HEK293 (cell line): ENCODE data around the gene REC8.
A peak's percentile ranks its signal among the peaks of the same experiment; 100 is the strongest.

Experiments used
- CTCF ChIA-PET: fragments of 350-600 bp; formaldehyde crosslinking; extraction: SDS; loops from one replicate; lab custom pipeline; 2021; ENCODE audit warnings: antibody characterized with exemption; lab: Yijun Ruan, JAX
- POLR2A ChIA-PET: fragments of 300-600 bp; formaldehyde crosslinking; extraction: SDS; loops from one replicate; lab custom pipeline; 2020; ENCODE audit warnings: antibody characterized with exemption, inconsistent platforms; lab: Yijun Ruan, JAX
- H3K27ac ChIP-seq: fragments of 200-500 bp; sonication (Bioruptor generic); 2 replicates; pipeline ENCODE4 v1.5.1; 2014; ENCODE audit warnings: low read depth, low read length, control low read depth, inconsistent platforms; ENCODE audit errors: extremely low read depth
- H3K36me3 ChIP-seq, 2 experiments: fragments of 200-500 bp in 1 of 2; sonication (Bioruptor generic) in 1 of 2; 1 replicate in 1 of 2; 2 replicates in 1 of 2; pipeline ENCODE4 v1.5.1; 2014 to 2017; ENCODE audit warnings: inconsistent platforms in 2 of 2, low read length in 2 of 2; ENCODE audit not compliant: control insufficient read depth in 2 of 2, insufficient read depth in 1 of 2
- H3K4me1 ChIP-seq: fragments of 200-500 bp; sonication (Bioruptor generic); 2 replicates; pipeline ENCODE4 v1.5.1; 2014; ENCODE audit warnings: mild to moderate bottlenecking, low read length, inconsistent platforms; ENCODE audit not compliant: control insufficient read depth, insufficient read depth
- H3K4me3 ChIP-seq: 2 replicates; pipeline ENCODE4 v1.5.1; 2011; ENCODE audit warnings: low read depth, mild to moderate bottlenecking, control low read depth, low read length, moderate library complexity
- H3K9me3 ChIP-seq: fragments of 200-500 bp; sonication (Bioruptor generic); 2 replicates; pipeline ENCODE4 v1.5.1; 2014; ENCODE audit warnings: low read depth, low read length, inconsistent platforms; ENCODE audit not compliant: control insufficient read depth, insufficient read depth
- GLI4 ChIP-seq: fragments of 450-650 bp; formaldehyde crosslinking; IDR thresholded peaks from 2 replicates; pipeline ENCODE4 v1.5.1; 2016; ENCODE audit warnings: missing biosample characterization, missing genetic modification characterization
- HOXD13 ChIP-seq: sonication (generic); formaldehyde crosslinking; IDR thresholded peaks from 2 replicates; pipeline ENCODE4 v1.8.0; 2022; ENCODE audit warnings: missing genetic modification reagents, borderline replicate concordance
- ZNF214 ChIP-seq: fragments of 450-650 bp; formaldehyde crosslinking; IDR thresholded peaks from 2 replicates; pipeline ENCODE4 v1.5.1; 2017; ENCODE audit warnings: missing biosample characterization, mild to moderate bottlenecking, missing genetic modification characterization, borderline replicate concordance
- ZNF529 ChIP-seq: fragments of 450-650 bp; formaldehyde crosslinking; IDR thresholded peaks from 2 replicates; pipeline ENCODE4 v1.5.1; 2017; ENCODE audit warnings: missing genetic modification characterization, missing biosample characterization; ENCODE audit not compliant: insufficient replicate concordance
- ZNF600 ChIP-seq: fragments of 450-650 bp; formaldehyde crosslinking; IDR thresholded peaks from 2 replicates; pipeline ENCODE4 v1.5.1; 2016; ENCODE audit warnings: missing biosample characterization, missing genetic modification characterization
- ZNF776 ChIP-seq: fragments of 450-650 bp; formaldehyde crosslinking; IDR thresholded peaks from 2 replicates; pipeline ENCODE4 v1.5.0; 2017; ENCODE audit warnings: missing biosample characterization, missing genetic modification characterization, borderline replicate concordance
- ZNF785 ChIP-seq: fragments of 450-650 bp; formaldehyde crosslinking; IDR thresholded peaks from 2 replicates; pipeline ENCODE4 v1.5.1; 2016; ENCODE audit warnings: missing biosample characterization, missing genetic modification characterization
- TF ChIP-seq, protein P1 (sequence below): fragments of 450-650 bp; formaldehyde crosslinking; IDR thresholded peaks from 2 replicates; pipeline ENCODE4 v1.5.0; 2017; ENCODE audit warnings: missing biosample characterization, missing genetic modification characterization, borderline replicate concordance
- TF ChIP-seq, protein P2 (sequence below): fragments of 450-650 bp; IDR thresholded peaks from 2 replicates; pipeline ENCODE4 v1.5.1; 2018; ENCODE audit warnings: missing biosample characterization, missing genetic modification characterization
- TF ChIP-seq, protein P3 (sequence below): fragments of 450-650 bp; formaldehyde crosslinking; IDR thresholded peaks from 2 replicates; pipeline ENCODE4 v1.5.1; 2016; ENCODE audit warnings: missing biosample characterization, missing genetic modification characterization
- TF ChIP-seq, protein P4 (sequence below): fragments of 450-650 bp; formaldehyde crosslinking; IDR thresholded peaks from 2 replicates; pipeline ENCODE4 v1.5.1; 2016; ENCODE audit warnings: missing biosample characterization, missing genetic modification characterization, borderline replicate concordance

The REC8 gene

DNA sequence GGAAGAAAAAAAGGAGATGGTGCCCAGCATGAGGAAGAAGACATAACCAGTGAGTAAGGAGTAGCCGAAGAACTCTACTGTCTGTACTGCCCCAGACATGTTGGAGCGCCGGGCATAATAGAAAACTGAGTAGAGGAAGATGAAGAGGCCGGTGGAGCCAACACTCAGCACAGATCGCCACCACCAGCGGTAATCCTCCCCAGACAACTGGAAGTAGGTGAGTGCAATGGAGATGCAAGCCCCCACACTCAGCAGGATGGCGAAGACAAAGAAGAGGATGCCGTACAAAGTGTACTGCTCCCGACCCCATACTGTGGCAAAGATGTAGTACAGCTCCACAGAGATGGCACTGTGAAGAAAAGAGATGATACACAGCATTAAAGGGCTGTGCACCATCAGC lies 17.6 kb downstream of the REC8 start:
- no peak overlapping the region for H3K4me3 ChIP-seq
- peaks cover 7% of the 10 kb centered on the region; the same call in 1 of the 2 replicates for H3K4me1 ChIP-seq
- peaks cover 6 to 75% of the 10 kb centered on the region in 2 experiments for H3K36me3 ChIP-seq
- no peak overlapping the region for H3K27ac ChIP-seq
- H3K9me3 ChIP-seq: no peaks in the 10 kb centered on the region
- TF ChIP-seq ZNF776 (tag by site-specific recombination) (no peak), ZNF529 (tag by site-specific recombination) (no peak), ZNF214 (no peak)
- TF ChIP-seq, protein P1, sequence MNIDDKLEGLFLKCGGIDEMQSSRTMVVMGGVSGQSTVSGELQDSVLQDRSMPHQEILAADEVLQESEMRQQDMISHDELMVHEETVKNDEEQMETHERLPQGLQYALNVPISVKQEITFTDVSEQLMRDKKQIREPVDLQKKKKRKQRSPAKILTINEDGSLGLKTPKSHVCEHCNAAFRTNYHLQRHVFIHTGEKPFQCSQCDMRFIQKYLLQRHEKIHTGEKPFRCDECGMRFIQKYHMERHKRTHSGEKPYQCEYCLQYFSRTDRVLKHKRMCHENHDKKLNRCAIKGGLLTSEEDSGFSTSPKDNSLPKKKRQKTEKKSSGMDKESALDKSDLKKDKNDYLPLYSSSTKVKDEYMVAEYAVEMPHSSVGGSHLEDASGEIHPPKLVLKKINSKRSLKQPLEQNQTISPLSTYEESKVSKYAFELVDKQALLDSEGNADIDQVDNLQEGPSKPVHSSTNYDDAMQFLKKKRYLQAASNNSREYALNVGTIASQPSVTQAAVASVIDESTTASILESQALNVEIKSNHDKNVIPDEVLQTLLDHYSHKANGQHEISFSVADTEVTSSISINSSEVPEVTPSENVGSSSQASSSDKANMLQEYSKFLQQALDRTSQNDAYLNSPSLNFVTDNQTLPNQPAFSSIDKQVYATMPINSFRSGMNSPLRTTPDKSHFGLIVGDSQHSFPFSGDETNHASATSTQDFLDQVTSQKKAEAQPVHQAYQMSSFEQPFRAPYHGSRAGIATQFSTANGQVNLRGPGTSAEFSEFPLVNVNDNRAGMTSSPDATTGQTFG (tag by site-specific recombination): no peak
- TF ChIP-seq, protein P2, sequence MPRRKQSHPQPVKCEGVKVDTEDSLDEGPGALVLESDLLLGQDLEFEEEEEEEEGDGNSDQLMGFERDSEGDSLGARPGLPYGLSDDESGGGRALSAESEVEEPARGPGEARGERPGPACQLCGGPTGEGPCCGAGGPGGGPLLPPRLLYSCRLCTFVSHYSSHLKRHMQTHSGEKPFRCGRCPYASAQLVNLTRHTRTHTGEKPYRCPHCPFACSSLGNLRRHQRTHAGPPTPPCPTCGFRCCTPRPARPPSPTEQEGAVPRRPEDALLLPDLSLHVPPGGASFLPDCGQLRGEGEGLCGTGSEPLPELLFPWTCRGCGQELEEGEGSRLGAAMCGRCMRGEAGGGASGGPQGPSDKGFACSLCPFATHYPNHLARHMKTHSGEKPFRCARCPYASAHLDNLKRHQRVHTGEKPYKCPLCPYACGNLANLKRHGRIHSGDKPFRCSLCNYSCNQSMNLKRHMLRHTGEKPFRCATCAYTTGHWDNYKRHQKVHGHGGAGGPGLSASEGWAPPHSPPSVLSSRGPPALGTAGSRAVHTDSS (tag by site-specific recombination): peak; percentile 55; the same call in 1 of the 2 replicates
- TF ChIP-seq, protein P3, sequence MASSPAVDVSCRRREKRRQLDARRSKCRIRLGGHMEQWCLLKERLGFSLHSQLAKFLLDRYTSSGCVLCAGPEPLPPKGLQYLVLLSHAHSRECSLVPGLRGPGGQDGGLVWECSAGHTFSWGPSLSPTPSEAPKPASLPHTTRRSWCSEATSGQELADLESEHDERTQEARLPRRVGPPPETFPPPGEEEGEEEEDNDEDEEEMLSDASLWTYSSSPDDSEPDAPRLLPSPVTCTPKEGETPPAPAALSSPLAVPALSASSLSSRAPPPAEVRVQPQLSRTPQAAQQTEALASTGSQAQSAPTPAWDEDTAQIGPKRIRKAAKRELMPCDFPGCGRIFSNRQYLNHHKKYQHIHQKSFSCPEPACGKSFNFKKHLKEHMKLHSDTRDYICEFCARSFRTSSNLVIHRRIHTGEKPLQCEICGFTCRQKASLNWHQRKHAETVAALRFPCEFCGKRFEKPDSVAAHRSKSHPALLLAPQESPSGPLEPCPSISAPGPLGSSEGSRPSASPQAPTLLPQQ (tag by site-specific recombination): no peak
- CTCF ChIA-PET: interaction anchor here (1.3 to 3.0 kb wide), 2 partner anchors 28 to 107 kb away, joined by 3 to 12 read pairs; partner anchors contain the start of gene IRF9
- POLR2A ChIA-PET: interaction anchor here (1.3 to 2.3 kb wide), 8 partner anchors 9 to 75 kb away, joined by 4 to 19 read pairs (median 9); partner anchors contain the start of genes CHMP4A, DCAF11, EMC9 and IRF9

DNA sequence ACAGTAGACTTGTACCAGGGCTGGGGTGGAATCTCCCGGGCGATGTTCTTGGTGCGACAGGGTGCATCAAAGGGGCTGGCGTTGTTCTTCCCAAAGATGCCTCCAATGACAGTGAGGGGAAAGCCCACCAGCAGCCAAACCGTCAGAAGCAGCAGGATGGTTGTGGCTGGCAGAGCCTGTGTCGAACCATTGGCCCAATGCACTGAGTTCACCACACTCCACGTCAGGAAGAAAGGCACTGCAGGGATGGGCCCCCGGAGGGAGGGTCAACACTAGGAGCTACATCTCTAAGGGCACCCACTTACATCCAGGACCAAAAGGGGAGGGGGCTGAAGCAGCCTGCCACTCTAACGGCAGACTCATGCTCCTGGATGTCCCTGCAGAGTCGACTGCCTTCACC lies 18.5 kb downstream of the REC8 start:
- peaks cover 6 to 67% of the 10 kb centered on the region in 2 experiments for H3K36me3 ChIP-seq
- CTCF ChIA-PET: interaction anchor here (1.1 kb wide), 1 partner anchor 156 kb away, joined by 3 read pairs; no protein-coding TSS in a partner anchor
- peaks cover 11% of the 10 kb centered on the region; the same call in 1 of the 2 replicates for H3K4me1 ChIP-seq
- H3K9me3 ChIP-seq: no peaks in the 10 kb centered on the region
- H3K4me3 ChIP-seq: no peak overlapping the region
- POLR2A ChIA-PET: no interaction called here
- H3K27ac ChIP-seq: no peak overlapping the region
- TF ChIP-seq ZNF785 (tag by site-specific recombination) (no peak), HOXD13 (CRISPR knock-in tag) (no peak), ZNF600 (tag by site-specific recombination) (peak; percentile 52), GLI4 (tag by site-specific recombination) (no peak)
- TF ChIP-seq, protein P4, sequence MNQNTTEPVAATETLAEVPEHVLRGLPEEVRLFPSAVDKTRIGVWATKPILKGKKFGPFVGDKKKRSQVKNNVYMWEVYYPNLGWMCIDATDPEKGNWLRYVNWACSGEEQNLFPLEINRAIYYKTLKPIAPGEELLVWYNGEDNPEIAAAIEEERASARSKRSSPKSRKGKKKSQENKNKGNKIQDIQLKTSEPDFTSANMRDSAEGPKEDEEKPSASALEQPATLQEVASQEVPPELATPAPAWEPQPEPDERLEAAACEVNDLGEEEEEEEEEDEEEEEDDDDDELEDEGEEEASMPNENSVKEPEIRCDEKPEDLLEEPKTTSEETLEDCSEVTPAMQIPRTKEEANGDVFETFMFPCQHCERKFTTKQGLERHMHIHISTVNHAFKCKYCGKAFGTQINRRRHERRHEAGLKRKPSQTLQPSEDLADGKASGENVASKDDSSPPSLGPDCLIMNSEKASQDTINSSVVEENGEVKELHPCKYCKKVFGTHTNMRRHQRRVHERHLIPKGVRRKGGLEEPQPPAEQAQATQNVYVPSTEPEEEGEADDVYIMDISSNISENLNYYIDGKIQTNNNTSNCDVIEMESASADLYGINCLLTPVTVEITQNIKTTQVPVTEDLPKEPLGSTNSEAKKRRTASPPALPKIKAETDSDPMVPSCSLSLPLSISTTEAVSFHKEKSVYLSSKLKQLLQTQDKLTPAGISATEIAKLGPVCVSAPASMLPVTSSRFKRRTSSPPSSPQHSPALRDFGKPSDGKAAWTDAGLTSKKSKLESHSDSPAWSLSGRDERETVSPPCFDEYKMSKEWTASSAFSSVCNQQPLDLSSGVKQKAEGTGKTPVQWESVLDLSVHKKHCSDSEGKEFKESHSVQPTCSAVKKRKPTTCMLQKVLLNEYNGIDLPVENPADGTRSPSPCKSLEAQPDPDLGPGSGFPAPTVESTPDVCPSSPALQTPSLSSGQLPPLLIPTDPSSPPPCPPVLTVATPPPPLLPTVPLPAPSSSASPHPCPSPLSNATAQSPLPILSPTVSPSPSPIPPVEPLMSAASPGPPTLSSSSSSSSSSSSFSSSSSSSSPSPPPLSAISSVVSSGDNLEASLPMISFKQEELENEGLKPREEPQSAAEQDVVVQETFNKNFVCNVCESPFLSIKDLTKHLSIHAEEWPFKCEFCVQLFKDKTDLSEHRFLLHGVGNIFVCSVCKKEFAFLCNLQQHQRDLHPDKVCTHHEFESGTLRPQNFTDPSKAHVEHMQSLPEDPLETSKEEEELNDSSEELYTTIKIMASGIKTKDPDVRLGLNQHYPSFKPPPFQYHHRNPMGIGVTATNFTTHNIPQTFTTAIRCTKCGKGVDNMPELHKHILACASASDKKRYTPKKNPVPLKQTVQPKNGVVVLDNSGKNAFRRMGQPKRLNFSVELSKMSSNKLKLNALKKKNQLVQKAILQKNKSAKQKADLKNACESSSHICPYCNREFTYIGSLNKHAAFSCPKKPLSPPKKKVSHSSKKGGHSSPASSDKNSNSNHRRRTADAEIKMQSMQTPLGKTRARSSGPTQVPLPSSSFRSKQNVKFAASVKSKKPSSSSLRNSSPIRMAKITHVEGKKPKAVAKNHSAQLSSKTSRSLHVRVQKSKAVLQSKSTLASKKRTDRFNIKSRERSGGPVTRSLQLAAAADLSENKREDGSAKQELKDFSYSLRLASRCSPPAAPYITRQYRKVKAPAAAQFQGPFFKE (tag by site-specific recombination): no peak
